Measurements from ENCODE around the gene ULK1. TPM values are rescaled to one million over a fixed set of nuclear protein-coding genes. Genes with fewer than 3 reads are reported as not detected.

The ULK1 gene
- total and polyA plus RNA-seq, 2 experiments from 2014 or later, result 8.4 to 33.8 TPM

GRCh38 chr12:131923260-131923659 lies 28.8 kb downstream of the ULK1 start (continued):
- TF ChIP-seq CTCF (conservative IDR thresholded peaks at IDR 0.05; ENCODE audit: low read depth in 2 of 2) (no peak), REST (IDR thresholded peaks at IDR 0.05; ENCODE audit: unreplicated experiment) (no peak), POLR2AphosphoS5 (IDR thresholded peaks at IDR 0.05; ENCODE audit: low read depth) (no peak), NANOG (IDR thresholded peaks at IDR 0.05; ENCODE audit: borderline replicate concordance) (no peak), CREB1 (CRISPR knock-in tag; IDR thresholded peaks at IDR 0.05; ENCODE audit: low read depth) (no peak), ZNF331 (CRISPR knock-in tag; IDR thresholded peaks at IDR 0.05; ENCODE audit: low read depth) (no peak), ETS1 (IDR thresholded peaks at IDR 0.05) (no peak), EZH2phosphoT487 (IDR thresholded peaks at IDR 0.05; ENCODE audit: unreplicated experiment) (no peak)

- Mint-ChIP-seq H3K36me3 (ENCODE audit: low read depth) (peaks cover 34% of the 10 kb centered on the region), H3K27me3 (ENCODE audit: insufficient read depth, low read depth, poor library complexity) (peaks cover 19% of the 10 kb centered on the region), H3K27ac (no peak overlapping the region; the same call in 1 of the 2 replicates), H3K4me3 (peak overlapping the region; percentile 97), H3K9me3 (peaks cover 16% of the 10 kb centered on the region), H3K4me1 (peaks cover 14% of the 10 kb centered on the region)
- ATAC-seq, result peak; percentile 10; the same call in 2 of the 3 replicates
- peaks cover 13% of the 10 kb centered on the region for H3K36me3 ChIP-seq (ENCODE audit: insufficient read depth)
- DNase-seq (ENCODE audit: low spot score), result no peak
- H3K9me2 ChIP-seq (ENCODE audit: insufficient read depth), result no peaks in the 10 kb centered on the region
- peak overlapping the region; percentile 91 for H3K4me2 ChIP-seq
- peak overlapping the region; percentile 95; the same call in 1 of the 2 replicates for H3K4me3 ChIP-seq
- H3K27ac ChIP-seq (ENCODE audit: low read depth), result no peak overlapping the region
- H3K4me1 ChIP-seq (ENCODE audit: insufficient read depth), result peaks cover 9% of the 10 kb centered on the region
- H3K27me3 ChIP-seq (ENCODE audit: insufficient read depth), result no peaks in the 10 kb centered on the region
- TF ChIP-seq CTCF (conservative IDR thresholded peaks at IDR 0.05; ENCODE audit: low read depth in 2 of 2) (0 out of 4 replicates have a peak, but pooled peaks have one; percentile 9 to 15), ZNF331 (CRISPR knock-in tag; IDR thresholded peaks at IDR 0.05; ENCODE audit: low read depth) (no peak), REST (IDR thresholded peaks at IDR 0.05; ENCODE audit: unreplicated experiment) (no peak), ETS1 (IDR thresholded peaks at IDR 0.05) (no peak)
- peaks cover 25% of the 10 kb centered on the region for H3K79me2 ChIP-seq (replicated peaks; ENCODE audit: insufficient read depth)
- H3F3A ChIP-seq (replicated peaks; ENCODE audit: low read depth), result 0 out of 2 replicates have a peak, but pooled peaks cover 9% of the 10 kb centered on the region
- peaks cover 11% of the 10 kb centered on the region; the same call in 1 of the 2 replicates for H4K20me1 ChIP-seq (replicated peaks; ENCODE audit: insufficient read depth)
- H2AFZ ChIP-seq, result peak overlapping the region; percentile 92; the same call in 1 of the 2 replicates
Measured at GRCh38 chr12:131927110-131928079, 33.0 kb downstream of the ULK1 start.
